ENCODE measurements around the gene FER1L5. TPM values are rescaled to one million over a fixed set of nuclear protein-coding genes. Genes with fewer than 3 reads are reported as not detected.
"Not testable (repeated sequence)": the region's sequence is repeated elsewhere in the genome, so short reads cannot be mapped to it uniquely, and the experiment has no call there.

Gene FER1L5
- total RNA-seq, 1 experiment from 2014 or later = 1.2 TPM

GRCh38 chr2:96651793-96652192 is 9.2 kb downstream of the FER1L5 start:
- no peak for TF ChIP-seq CTCF (conservative IDR thresholded peaks at IDR 0.05)
- Histone ChIP-seq H4K5ac (ENCODE audit: insufficient read length, low read depth, low read length) (no peak overlapping the region), H4K8ac (replicated peaks; ENCODE audit: insufficient read length, low read depth, low read length) (no peak overlapping the region), H2BK20ac (ENCODE audit: low read depth, low read length, poor library complexity, severe bottlenecking) (no peak overlapping the region), H3K18ac (ENCODE audit: insufficient read length, low read depth, low read length) (no peak overlapping the region), H3K9ac (ENCODE audit: extremely low read depth, insufficient read length, low read length) (no peak overlapping the region), H2BK15ac (ENCODE audit: low read depth, low read length) (no peak overlapping the region), H2BK12ac (ENCODE audit: insufficient read length, low read depth, low read length) (no peak overlapping the region), H3K4ac (ENCODE audit: low read depth, low read length) (no peak overlapping the region), H2BK120ac (ENCODE audit: low read depth, low read length, poor library complexity, severe bottlenecking) (no peak overlapping the region), H3K14ac (ENCODE audit: insufficient read depth, low read length) (no peak overlapping the region), H3K9me3 (ENCODE audit: control insufficient read depth, low read depth, low read length) (no peaks in the 10 kb centered on the region), H2AK5ac (ENCODE audit: insufficient read length, low read length) (no peak overlapping the region), H2AFZ (ENCODE audit: low read length) (no peak overlapping the region), H3K79me2 (ENCODE audit: insufficient read depth, low read length) (no peaks in the 10 kb centered on the region), H2BK5ac (ENCODE audit: insufficient read length, low read length) (no peak overlapping the region), H4K20me1 (ENCODE audit: control insufficient read depth, insufficient read depth, insufficient read length) (no peaks in the 10 kb centered on the region), H3K23ac (ENCODE audit: insufficient read length, low read depth, low read length) (no peak overlapping the region), H3T11ph (ENCODE audit: low read length) (no peak overlapping the region), H3K56ac (ENCODE audit: insufficient read length, low read depth, low read length) (no peak overlapping the region), H3K79me1 (ENCODE audit: insufficient read depth, low read depth, low read length, poor library complexity, severe bottlenecking) (no peaks in the 10 kb centered on the region), H3K4me1 (ENCODE audit: insufficient read depth, low read length) (no peaks in the 10 kb centered on the region), H3K27ac (ENCODE audit: insufficient read length, low read depth, low read length) (no peak overlapping the region), H3K4me2 (ENCODE audit: insufficient read depth, insufficient read length, low read length) (no peak overlapping the region), H3K27me3 (ENCODE audit: insufficient read depth, low read length) (no peaks in the 10 kb centered on the region), H3K23me2 (ENCODE audit: insufficient read length, low read depth, low read length, poor library complexity, severe bottlenecking) (no peaks in the 10 kb centered on the region), H4K91ac (ENCODE audit: insufficient read length, low read depth, low read length) (no peak overlapping the region)
- Mint-ChIP-seq H3K27ac (no peak overlapping the region), H3K9me3 (no peaks in the 10 kb centered on the region), H3K4me3 (no peak overlapping the region), H3K27me3 (ENCODE audit: low read depth) (peaks cover 2% of the 10 kb centered on the region; the same call in 1 of the 2 replicates), H3K36me3 (ENCODE audit: insufficient read depth in 1 of 3, low read depth in 3 of 3) (peaks cover 0 to 4% (median 2%) of the 10 kb centered on the region in 3 experiments; a peak in 3 of 7 replicates), H3K4me1 (no peaks in the 10 kb centered on the region)
- WGBS (ENCODE audit: extremely low coverage, insufficient read length, low lambda C conversion rate) = no CpG with 5 or more reads among the region's 8 CpGs
- DNase-seq = no peak

- H3K18ac ChIP-seq (ENCODE audit: insufficient read length, low read depth, low read length); H3K27me3 Mint-ChIP-seq (ENCODE audit: low read depth); H2BK20ac ChIP-seq (ENCODE audit: low read depth, low read length, poor library complexity, severe bottlenecking); H4K20me1 ChIP-seq (ENCODE audit: control insufficient read depth, insufficient read depth, insufficient read length); H3K9me3 ChIP-seq (ENCODE audit: control insufficient read depth, low read depth, low read length); H3K79me1 ChIP-seq (ENCODE audit: insufficient read depth, low read depth, low read length, poor library complexity, severe bottlenecking); H3K23ac ChIP-seq (ENCODE audit: insufficient read length, low read depth, low read length); H2BK120ac ChIP-seq (ENCODE audit: low read depth, low read length, poor library complexity, severe bottlenecking); H4K5ac ChIP-seq (ENCODE audit: insufficient read length, low read depth, low read length); H3K27ac Mint-ChIP-seq; H4K91ac ChIP-seq (ENCODE audit: insufficient read length, low read depth, low read length); H3K79me2 ChIP-seq (ENCODE audit: insufficient read depth, low read length); H3K27me3 ChIP-seq (ENCODE audit: insufficient read depth, low read length); H3K56ac ChIP-seq (ENCODE audit: insufficient read length, low read depth, low read length); H3K4me1 Mint-ChIP-seq; H3K4me1 ChIP-seq (ENCODE audit: insufficient read depth, low read length); H3K4ac ChIP-seq (ENCODE audit: low read depth, low read length); H2BK12ac ChIP-seq (ENCODE audit: insufficient read length, low read depth, low read length); H3K9ac ChIP-seq (ENCODE audit: extremely low read depth, insufficient read length, low read length); H2AK5ac ChIP-seq (ENCODE audit: insufficient read length, low read length); H3K36me3 Mint-ChIP-seq (ENCODE audit: insufficient read depth in 1 of 3, low read depth in 3 of 3); H3K4me2 ChIP-seq (ENCODE audit: insufficient read depth, insufficient read length, low read length); H3K9me3 Mint-ChIP-seq; H3K4me3 Mint-ChIP-seq; H2AFZ ChIP-seq (ENCODE audit: low read length); DNase-seq; H2BK15ac ChIP-seq (ENCODE audit: low read depth, low read length); H4K8ac ChIP-seq (replicated peaks; ENCODE audit: insufficient read length, low read depth, low read length); H3K14ac ChIP-seq (ENCODE audit: insufficient read depth, low read length); H3K27ac ChIP-seq (ENCODE audit: insufficient read length, low read depth, low read length); H3T11ph ChIP-seq (ENCODE audit: low read length); H2BK5ac ChIP-seq (ENCODE audit: insufficient read length, low read length); H3K23me2 ChIP-seq (ENCODE audit: insufficient read length, low read depth, low read length, poor library complexity, severe bottlenecking): not testable (repeated sequence)
- no CpG with 5 or more reads among the region's 7 CpGs for WGBS (ENCODE audit: extremely low coverage, insufficient read length, low lambda C conversion rate)
These were observed 12.2 kb downstream of the FER1L5 start for GRCh38 chr2:96654791-96655190.
